ENCODE measurements around the gene RPS6KA3.

DNA sequence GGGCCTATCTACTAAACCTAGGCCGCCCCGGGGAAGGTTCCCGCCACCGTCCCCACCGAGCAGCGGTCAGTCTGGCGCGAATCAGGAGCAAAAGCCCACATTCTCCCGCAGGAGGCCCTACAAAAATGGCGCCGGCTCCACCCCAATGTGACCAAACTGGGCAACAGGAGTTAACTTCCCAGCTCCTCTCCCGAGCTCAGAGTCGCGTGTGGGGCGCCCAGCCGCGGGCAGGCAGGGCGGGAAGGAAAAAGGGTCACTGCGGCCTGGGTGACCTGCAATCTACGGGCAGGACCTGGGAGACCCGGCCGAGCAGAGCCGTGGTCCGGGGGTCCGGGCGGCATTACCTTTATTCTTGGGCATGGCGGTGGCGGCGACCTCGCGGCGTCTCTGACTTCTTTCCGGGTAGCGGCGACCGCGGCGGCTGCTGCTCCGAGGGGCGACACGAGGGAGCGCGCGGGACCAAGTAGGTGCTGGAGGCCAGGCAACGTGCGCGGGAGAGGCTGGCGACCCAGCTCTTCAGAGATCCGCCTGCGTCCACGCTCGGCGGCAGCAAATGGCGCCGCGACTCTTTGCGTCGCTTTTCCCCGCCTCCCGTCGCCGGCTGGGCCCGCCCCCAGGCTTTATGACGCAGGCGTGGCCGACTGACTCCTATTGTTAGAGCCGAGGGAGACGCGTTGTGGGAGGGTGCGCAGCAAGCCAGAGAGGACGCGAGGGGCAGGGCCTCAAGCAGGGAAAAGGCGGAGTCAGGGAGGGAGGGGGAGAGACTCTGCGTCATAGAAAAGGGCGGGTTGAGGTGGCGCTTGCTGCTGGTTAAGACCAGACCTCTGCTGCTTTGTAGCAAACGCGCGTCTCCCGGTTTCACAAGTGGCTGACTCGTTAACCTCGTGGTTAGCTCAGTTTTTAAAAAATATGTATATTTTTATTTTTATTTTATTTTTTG, 125.2 kb downstream of the RPS6KA3 start, which contains the start of gene EIF1AX:
- TF ChIP-seq, protein P1, sequence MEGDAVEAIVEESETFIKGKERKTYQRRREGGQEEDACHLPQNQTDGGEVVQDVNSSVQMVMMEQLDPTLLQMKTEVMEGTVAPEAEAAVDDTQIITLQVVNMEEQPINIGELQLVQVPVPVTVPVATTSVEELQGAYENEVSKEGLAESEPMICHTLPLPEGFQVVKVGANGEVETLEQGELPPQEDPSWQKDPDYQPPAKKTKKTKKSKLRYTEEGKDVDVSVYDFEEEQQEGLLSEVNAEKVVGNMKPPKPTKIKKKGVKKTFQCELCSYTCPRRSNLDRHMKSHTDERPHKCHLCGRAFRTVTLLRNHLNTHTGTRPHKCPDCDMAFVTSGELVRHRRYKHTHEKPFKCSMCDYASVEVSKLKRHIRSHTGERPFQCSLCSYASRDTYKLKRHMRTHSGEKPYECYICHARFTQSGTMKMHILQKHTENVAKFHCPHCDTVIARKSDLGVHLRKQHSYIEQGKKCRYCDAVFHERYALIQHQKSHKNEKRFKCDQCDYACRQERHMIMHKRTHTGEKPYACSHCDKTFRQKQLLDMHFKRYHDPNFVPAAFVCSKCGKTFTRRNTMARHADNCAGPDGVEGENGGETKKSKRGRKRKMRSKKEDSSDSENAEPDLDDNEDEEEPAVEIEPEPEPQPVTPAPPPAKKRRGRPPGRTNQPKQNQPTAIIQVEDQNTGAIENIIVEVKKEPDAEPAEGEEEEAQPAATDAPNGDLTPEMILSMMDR (IDR thresholded peaks at IDR 0.05), result no peak
- peak; percentile 94 for TF ChIP-seq POLR2A (IDR thresholded peaks at IDR 0.05)

All from right lobe of liver (tissue), 4 donors.